Epithelial cell of proximal tubule (primary cell): ENCODE measurements around the gene FAM168A. TPM values are rescaled to one million over a fixed set of nuclear protein-coding genes. Genes with fewer than 3 reads are reported as not detected.

Experiments used
- DNase-seq: peaks from one replicate; pipeline ENCODE4 v3.0.0-alpha.2; 2011; ENCODE audit warnings: low read depth
- H3K4me3 ChIP-seq: 2 replicates; pipeline ENCODE4 v1.5.1; 2011; ENCODE audit warnings: low read depth, mild to moderate bottlenecking, low read length
- CTCF ChIP-seq: conservative IDR thresholded peaks from 2 replicates; pipeline ENCODE4 v1.5.1; 2012; ENCODE audit warnings: low read depth, mild to moderate bottlenecking, low read length
- total RNA-seq: library from RNA; depleted of rRNA; stranded (reverse); fragments of >200 nt; gene quantifications from 2 replicates; pipeline ENCODE4 v1.2.3, GENCODE V29; 2015

The FAM168A gene
- total RNA-seq, 1 donor from 2014 or later, result 10.0 TPM

GRCh38 chr11:73458201-73458600 is 139.7 kb downstream of the FAM168A start:
- TF ChIP-seq CTCF, result no peak
- no peak for DNase-seq
- no peak overlapping the region for H3K4me3 ChIP-seq

DNA sequence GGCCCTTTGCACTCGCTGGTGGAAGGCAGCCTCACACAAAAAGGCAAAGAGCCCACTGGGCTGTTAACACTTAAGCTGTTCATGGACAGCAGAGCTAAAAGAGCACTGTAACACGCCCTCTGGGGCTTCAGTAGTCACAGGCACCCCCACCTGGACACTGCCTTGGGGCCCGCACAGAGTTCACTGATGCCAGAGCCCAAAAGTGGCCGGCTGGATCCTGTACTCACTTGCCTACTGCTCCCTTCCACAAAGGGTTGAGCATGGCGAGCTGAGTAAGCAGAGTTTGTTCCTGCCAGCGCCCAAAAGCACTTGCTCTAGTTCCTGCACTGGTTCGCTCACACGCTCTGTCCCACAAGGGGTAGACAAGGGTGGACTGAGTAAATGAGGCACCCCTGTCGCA is 142.9 kb downstream of the FAM168A start:
- TF ChIP-seq CTCF, result no peak
- no peak overlapping the region for H3K4me3 ChIP-seq
- no peak for DNase-seq

DNA sequence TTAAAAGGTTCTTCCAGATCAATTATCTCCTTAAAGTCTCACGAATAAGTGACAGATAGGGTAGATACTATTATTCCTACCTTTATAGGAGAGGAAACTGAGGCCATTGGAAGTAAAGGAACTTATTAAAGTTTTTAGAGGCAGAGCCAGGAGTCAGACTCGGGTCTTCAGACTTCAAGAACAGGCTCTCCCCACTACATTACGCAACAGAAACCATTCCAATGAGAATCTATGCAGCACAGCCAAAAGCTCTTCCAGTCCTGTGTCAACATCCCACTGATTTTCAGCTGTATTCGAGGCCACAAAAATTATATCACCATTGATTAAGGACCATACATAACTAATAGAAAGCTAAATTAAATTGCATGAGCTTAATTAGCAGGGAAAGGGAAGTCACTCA is 144.3 kb downstream of the FAM168A start:
- TF ChIP-seq CTCF, result no peak
- no peak for DNase-seq
- no peak overlapping the region for H3K4me3 ChIP-seq

DNA sequence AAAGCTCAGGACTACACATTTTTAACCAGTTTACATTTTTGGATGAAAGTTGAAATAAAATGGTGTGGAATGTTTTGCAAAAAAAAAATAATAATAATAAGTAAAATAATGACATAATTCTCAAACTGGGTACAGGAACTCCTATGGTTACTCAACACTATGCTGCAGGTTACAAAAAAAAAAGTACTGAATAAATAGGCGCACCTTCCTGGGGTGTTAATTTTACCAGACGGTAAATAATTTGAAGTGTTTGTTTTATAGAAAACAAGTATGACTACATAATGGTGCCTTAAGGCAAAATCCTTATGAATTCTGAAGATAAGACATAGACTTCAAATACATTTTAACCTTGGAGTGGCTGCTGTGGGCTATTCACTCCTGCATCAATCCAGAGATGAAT is 145.2 kb downstream of the FAM168A start:
- no peak for DNase-seq
- no peak overlapping the region for H3K4me3 ChIP-seq
- TF ChIP-seq CTCF, result no peak

DNA sequence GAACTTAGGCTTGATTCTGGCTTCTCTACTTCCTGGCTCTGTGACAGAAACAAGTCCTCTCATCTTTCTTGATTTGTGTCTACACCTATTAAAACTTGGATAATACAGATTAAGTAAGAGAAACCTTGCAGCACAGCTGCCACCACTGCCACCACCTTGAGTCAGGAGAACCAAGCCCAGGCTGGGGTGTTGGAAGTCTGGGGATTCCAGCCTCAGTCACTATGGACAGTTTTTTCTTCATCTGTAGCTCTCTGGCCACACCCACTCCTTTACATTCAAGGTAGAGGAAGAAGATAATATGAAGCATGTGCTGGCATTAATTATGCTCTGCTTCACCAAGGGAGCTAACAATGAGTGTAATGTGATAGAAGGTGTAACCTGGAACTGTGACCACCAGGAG is 146.0 kb downstream of the FAM168A start:
- no peak overlapping the region for H3K4me3 ChIP-seq
- no peak for DNase-seq
- no peak for TF ChIP-seq CTCF

- no peak for TF ChIP-seq CTCF
These were observed 151.1 kb downstream of the FAM168A start for GRCh38 chr11:73446766-73447165.

DNA sequence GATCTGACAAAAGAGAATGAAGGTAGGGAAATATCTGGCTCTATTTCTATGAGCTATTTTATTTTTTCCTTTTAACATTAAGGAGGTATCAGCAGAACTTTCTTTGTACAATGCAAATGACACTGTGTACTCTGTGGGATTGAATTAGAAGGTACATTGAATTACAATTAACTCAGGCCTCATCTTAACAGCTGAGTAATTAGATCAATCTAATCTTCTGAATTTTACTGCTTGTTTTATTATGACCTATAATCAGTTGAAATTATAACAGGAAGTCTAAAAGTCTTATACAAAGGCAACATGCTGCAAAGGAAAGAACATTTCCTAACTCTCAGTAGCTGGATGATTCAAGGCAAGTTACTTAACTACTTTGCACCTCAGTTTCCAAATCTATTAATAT is 151.9 kb downstream of the FAM168A start:
- no peak for TF ChIP-seq CTCF
- H3K4me3 ChIP-seq, result no peak overlapping the region
- DNase-seq, result no peak

More at GRCh38 chr11:73446766-73447165, 151.1 kb downstream of the FAM168A start:
- DNase-seq, result no peak
- no peak overlapping the region for H3K4me3 ChIP-seq
